ENCODE measurements around the gene TMTC2.

DNA sequence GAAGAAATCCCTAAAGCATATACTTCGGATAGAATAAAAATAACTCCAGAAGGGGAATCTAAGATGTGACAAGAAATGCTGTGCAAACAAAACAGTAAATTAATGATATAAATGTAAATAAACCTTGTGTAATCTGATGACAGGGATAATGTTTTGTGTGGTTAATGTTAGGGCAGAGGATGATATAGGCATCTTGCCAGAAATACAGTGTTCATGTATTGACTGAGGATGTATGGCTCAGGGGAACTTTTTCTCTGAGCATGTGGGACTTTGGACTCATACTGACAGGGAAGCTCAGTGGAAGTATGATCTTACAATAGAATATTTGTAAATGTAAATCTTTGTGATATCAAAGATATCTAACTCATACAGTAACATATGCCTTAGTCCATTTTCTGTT lies 420.2 kb downstream of the TMTC2 start:
- TF ChIP-seq CTCF (IDR thresholded peaks at IDR 0.05), result no peak
- TF ChIP-seq EZH2phosphoT487 (IDR thresholded peaks at IDR 0.05), result no peak
- TF ChIP-seq EZH2 (IDR thresholded peaks at IDR 0.05), result no peak
